NCI-H446 treated with DMSO at 0.1 percent for 48 hours (cell line): Measurements from ENCODE around the gene SEMA5A.

Experiments used
- DNase-seq: peaks from one replicate; lab custom pipeline; 2025; lab: John Stamatoyannopoulos, UW

The SEMA5A gene

GRCh38 chr5:9112520-9113291 lies 433.2 kb downstream of the SEMA5A start:
- no peak for DNase-seq

- no peak for DNase-seq
Observed at GRCh38 chr5:9108162-9108561, 437.7 kb downstream of the SEMA5A start.

- no peak for DNase-seq
Observed at GRCh38 chr5:9105851-9106250, 440.0 kb downstream of the SEMA5A start.

- no peak for DNase-seq
Observed at GRCh38 chr5:9104571-9105339, 441.1 kb downstream of the SEMA5A start.

GRCh38 chr5:9103290-9103689 lies 442.6 kb downstream of the SEMA5A start:
- DNase-seq: no peak

GRCh38 chr5:9099689-9100088 lies 446.2 kb downstream of the SEMA5A start:
- DNase-seq: no peak

- no peak for DNase-seq
Observed at GRCh38 chr5:9098990-9099389, 446.9 kb downstream of the SEMA5A start.

GRCh38 chr5:9094582-9094981 lies 451.3 kb downstream of the SEMA5A start:
- DNase-seq: no peak

- no peak for DNase-seq
Observed at GRCh38 chr5:9091896-9092662, 453.8 kb downstream of the SEMA5A start.

GRCh38 chr5:9090381-9091026 lies 455.4 kb downstream of the SEMA5A start:
- no peak for DNase-seq

GRCh38 chr5:9089893-9090292 lies 456.0 kb downstream of the SEMA5A start:
- DNase-seq: no peak

- no peak for DNase-seq
Observed at GRCh38 chr5:9082996-9083395, 462.9 kb downstream of the SEMA5A start.

- no peak for DNase-seq
Observed at GRCh38 chr5:9072701-9073100, 473.2 kb downstream of the SEMA5A start.

- no peak for DNase-seq
Observed at GRCh38 chr5:9071524-9071923, 474.4 kb downstream of the SEMA5A start.

GRCh38 chr5:9071074-9071473 lies 474.8 kb downstream of the SEMA5A start:
- no peak for DNase-seq

GRCh38 chr5:9069650-9070049 lies 476.2 kb downstream of the SEMA5A start:
- no peak for DNase-seq

GRCh38 chr5:9067154-9067553 lies 478.7 kb downstream of the SEMA5A start:
- DNase-seq: no peak

- DNase-seq: no peak
Observed at GRCh38 chr5:9066349-9066748, 479.5 kb downstream of the SEMA5A start.

- no peak for DNase-seq
Observed at GRCh38 chr5:9063615-9064245, 482.1 kb downstream of the SEMA5A start.

GRCh38 chr5:9062873-9063272 lies 483.0 kb downstream of the SEMA5A start:
- DNase-seq: no peak

- no peak for DNase-seq
Observed at GRCh38 chr5:9059920-9060691, 485.8 kb downstream of the SEMA5A start.
